ENCODE measurements around the gene TRRAP. TPM values are rescaled to one million over a fixed set of nuclear protein-coding genes. Genes with fewer than 3 reads are reported as not detected.

Gene TRRAP
- total RNA-seq, 2 experiments from 2014 or later: 44.3 to 48.7 TPM

- H3K36me3 Mint-ChIP-seq: peaks cover 34% of the 10 kb centered on the region
- ChIA-PET CTCF (no interaction called here), POLR2A (no interaction called here)
- intact Hi-C loops (cut with micrococcal nuclease): no loop called here
- H3K27me3 Mint-ChIP-seq: no peaks in the 10 kb centered on the region
- peaks cover 7% of the 10 kb centered on the region for H3K4me1 Mint-ChIP-seq (ENCODE audit: low read depth)
- H3K27ac Mint-ChIP-seq: no peak overlapping the region
- H3K9me3 Mint-ChIP-seq: no peaks in the 10 kb centered on the region
- DNase-seq: no peak
- no peak overlapping the region for H3K4me3 Mint-ChIP-seq
Measured at GRCh38 chr7:99019523-99020412, 141.4 kb downstream of the TRRAP start.

- Mint-ChIP-seq H3K9me3 (no peaks in the 10 kb centered on the region), H3K27me3 (no peaks in the 10 kb centered on the region), H3K4me3 (no peak overlapping the region), H3K36me3 (peaks cover 30% of the 10 kb centered on the region), H3K4me1 (ENCODE audit: low read depth) (peaks cover 7% of the 10 kb centered on the region), H3K27ac (no peak overlapping the region)
- DNase-seq: no peak
- POLR2A ChIA-PET: no interaction called here
- CTCF ChIA-PET: no interaction called here
- intact Hi-C loops (cut with micrococcal nuclease): no loop called here
Measured at GRCh38 chr7:99020413-99020715, 142.0 kb downstream of the TRRAP start.

GRCh38 chr7:99021941-99022560 is 143.7 kb downstream of the TRRAP start:
- intact Hi-C loops (cut with micrococcal nuclease): no loop called here
- POLR2A ChIA-PET: interaction anchor here (0.6 kb wide), 1 partner anchor 504 kb away, joined by 3 read pairs; no protein-coding TSS in a partner anchor
- Mint-ChIP-seq H3K27ac (no peak overlapping the region), H3K27me3 (no peaks in the 10 kb centered on the region), H3K4me3 (no peak overlapping the region), H3K36me3 (peaks cover 18% of the 10 kb centered on the region), H3K4me1 (ENCODE audit: low read depth) (no peaks in the 10 kb centered on the region), H3K9me3 (no peaks in the 10 kb centered on the region)
- DNase-seq: peak; percentile 3
- CTCF ChIA-PET: interaction anchor here (0.6 to 1.1 kb wide), 2 partner anchors 15 to 601 kb away, joined by 4 to 5 read pairs; no protein-coding TSS in a partner anchor

GRCh38 chr7:99024066-99024465 is 145.7 kb downstream of the TRRAP start:
- POLR2A ChIA-PET: no interaction called here
- CTCF ChIA-PET: no interaction called here
- H3K27ac Mint-ChIP-seq: no peak overlapping the region

DNA sequence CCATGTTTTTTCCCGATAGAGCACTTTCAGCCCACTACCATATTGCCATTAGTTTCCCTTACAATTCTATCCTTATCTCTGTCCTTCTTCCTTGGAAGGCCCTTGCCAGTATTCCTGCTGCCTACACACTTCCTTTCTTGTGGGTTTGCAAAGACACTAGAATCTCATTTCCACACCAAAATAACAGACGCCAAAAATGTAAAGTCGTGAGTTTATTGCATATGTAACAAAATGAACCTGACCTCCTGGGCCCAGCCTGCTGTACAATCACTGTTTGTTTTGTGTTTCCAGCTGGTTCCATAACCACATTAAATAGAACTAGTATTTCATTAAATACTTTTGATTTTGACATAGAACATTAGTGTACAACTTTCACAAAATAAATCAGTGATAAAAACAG is 148.9 kb downstream of the TRRAP start:
- CTCF ChIA-PET: interaction anchor here (1.0 kb wide), 1 partner anchor 13 kb away, joined by 3 read pairs; no protein-coding TSS in a partner anchor
- no peaks in the 10 kb centered on the region for H3K4me1 Mint-ChIP-seq (ENCODE audit: low read depth)
- peaks cover 23% of the 10 kb centered on the region for H3K36me3 Mint-ChIP-seq

More at GRCh38 chr7:99024066-99024465, 145.7 kb downstream of the TRRAP start:
- Mint-ChIP-seq H3K36me3 (peaks cover 25% of the 10 kb centered on the region), H3K4me1 (ENCODE audit: low read depth) (no peaks in the 10 kb centered on the region), H3K4me3 (no peak overlapping the region), H3K27me3 (no peaks in the 10 kb centered on the region), H3K9me3 (no peaks in the 10 kb centered on the region)
- intact Hi-C loops (cut with micrococcal nuclease): no loop called here
- no peak for DNase-seq

DNA sequence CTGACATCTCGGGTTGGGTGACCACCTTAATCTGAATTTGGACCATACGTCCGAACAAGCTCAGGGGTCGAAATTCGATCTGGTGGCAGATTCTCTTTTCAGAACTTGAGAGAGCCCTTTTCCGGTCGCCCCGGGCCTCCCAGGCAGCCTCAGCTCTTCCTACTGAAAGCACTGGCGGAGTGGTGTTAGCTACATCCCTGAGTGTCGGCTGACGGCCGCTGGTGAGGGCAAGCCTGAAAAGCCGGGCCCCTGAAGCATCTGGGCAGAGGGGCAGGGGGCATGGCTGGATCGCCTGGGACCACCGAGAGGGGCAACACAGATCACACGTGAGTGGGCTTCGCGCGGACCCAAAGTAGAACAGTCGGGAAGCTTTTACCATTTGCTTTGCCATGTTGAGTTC is 149.5 kb downstream of the TRRAP start:
- no peak for DNase-seq
- intact Hi-C loops (cut with micrococcal nuclease): no loop called here
- ChIA-PET POLR2A (no interaction called here), CTCF (no interaction called here)
- Mint-ChIP-seq H3K27ac (no peak overlapping the region), H3K4me1 (ENCODE audit: low read depth) (no peaks in the 10 kb centered on the region), H3K4me3 (no peak overlapping the region), H3K36me3 (peaks cover 24% of the 10 kb centered on the region), H3K27me3 (no peaks in the 10 kb centered on the region), H3K9me3 (no peaks in the 10 kb centered on the region)

More for the DNA sequence above, 148.9 kb downstream of the TRRAP start:
- Mint-ChIP-seq H3K4me3 (no peak overlapping the region), H3K27ac (peak overlapping the region; percentile 7), H3K9me3 (no peaks in the 10 kb centered on the region), H3K27me3 (no peaks in the 10 kb centered on the region)
- POLR2A ChIA-PET: no interaction called here
- intact Hi-C loops (cut with micrococcal nuclease): no loop called here
- DNase-seq: no peak

DNA sequence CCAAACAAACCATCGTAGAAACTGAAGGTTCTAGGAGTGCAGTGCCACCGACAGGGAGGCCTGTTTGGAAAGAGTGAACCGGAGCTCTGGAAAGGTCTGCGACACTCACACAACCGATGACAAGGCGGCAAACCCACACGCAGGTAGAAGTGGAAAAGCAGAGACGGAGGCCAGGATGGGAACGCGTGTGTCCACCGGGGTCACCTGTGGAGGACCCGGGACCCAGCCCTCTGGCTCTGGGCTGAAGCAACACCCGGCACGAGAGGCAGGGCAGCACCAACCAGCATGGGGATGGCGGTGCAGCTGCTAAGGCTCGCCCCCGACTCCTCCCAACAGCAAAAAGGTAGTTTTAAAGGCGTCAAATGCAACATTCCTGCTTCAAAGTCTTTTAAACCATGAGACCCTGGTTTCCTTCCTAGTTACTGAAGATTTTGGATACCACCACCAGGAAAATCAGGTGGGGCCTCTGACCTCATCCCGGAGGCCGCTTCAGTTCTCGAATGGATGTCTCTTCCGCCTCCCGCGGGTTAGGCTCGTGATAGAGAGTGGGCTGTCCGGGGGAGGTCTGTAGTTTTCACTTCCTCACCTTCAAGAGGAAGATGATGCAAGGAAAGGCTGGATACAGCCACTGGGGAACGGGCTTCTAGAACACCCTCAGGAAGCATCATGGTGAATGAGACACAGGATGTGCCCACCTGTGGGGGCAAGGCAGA is 150.1 kb downstream of the TRRAP start:
- intact Hi-C loops (cut with micrococcal nuclease): no loop called here
- H3K27ac Mint-ChIP-seq: no peak overlapping the region
- ChIA-PET CTCF (no interaction called here), POLR2A (no interaction called here)
- no peak for DNase-seq
- H3K36me3 Mint-ChIP-seq: peaks cover 25% of the 10 kb centered on the region
- H3K4me3 Mint-ChIP-seq: no peak overlapping the region
- H3K4me1 Mint-ChIP-seq (ENCODE audit: low read depth): no peaks in the 10 kb centered on the region
- H3K27me3 Mint-ChIP-seq: no peaks in the 10 kb centered on the region
- no peaks in the 10 kb centered on the region for H3K9me3 Mint-ChIP-seq

GRCh38 chr7:99029466-99030435 is 151.4 kb downstream of the TRRAP start:
- H3K27ac Mint-ChIP-seq: peak overlapping the region; percentile 38
- no peak overlapping the region for H3K4me3 Mint-ChIP-seq
- ChIA-PET POLR2A (no interaction called here), CTCF (interaction anchor here (0.9 to 1.4 kb wide), 2 partner anchors 283 to 331 kb away, joined by 3 to 4 read pairs; no protein-coding TSS in a partner anchor)
- H3K9me3 Mint-ChIP-seq: no peaks in the 10 kb centered on the region
- peaks cover 31% of the 10 kb centered on the region for H3K36me3 Mint-ChIP-seq
- intact Hi-C loops (cut with micrococcal nuclease): no loop called here
- no peaks in the 10 kb centered on the region for H3K27me3 Mint-ChIP-seq
- no peak for DNase-seq
- no peaks in the 10 kb centered on the region for H3K4me1 Mint-ChIP-seq (ENCODE audit: low read depth)

DNA sequence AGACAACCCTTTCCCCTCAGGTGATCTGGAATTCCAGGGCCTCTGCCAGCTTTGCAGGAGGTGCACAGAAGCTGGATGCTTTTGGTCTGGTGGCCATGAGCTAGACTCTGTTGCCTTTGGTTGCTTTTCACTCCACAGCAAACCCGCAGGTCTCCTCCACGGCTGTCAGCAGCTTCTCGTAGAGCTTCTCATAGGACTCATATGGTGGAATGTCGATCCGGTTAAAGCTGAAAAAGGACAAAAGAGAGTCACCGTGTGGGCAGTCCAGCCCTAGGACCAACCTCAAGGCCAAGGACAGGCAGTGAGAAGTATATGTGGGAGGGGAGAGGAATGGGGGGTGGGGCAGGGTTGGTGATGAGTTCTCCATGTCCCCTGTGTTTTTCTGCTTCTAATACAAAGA is 152.1 kb downstream of the TRRAP start:
- no peak overlapping the region for H3K4me3 Mint-ChIP-seq
- ChIA-PET CTCF (interaction anchor here (0.9 to 1.4 kb wide), 2 partner anchors 283 to 330 kb away, joined by 3 to 4 read pairs; no protein-coding TSS in a partner anchor), POLR2A (no interaction called here)
- H3K4me1 Mint-ChIP-seq (ENCODE audit: low read depth): no peaks in the 10 kb centered on the region
- intact Hi-C loops (cut with micrococcal nuclease): no loop called here
- peaks cover 34% of the 10 kb centered on the region for H3K36me3 Mint-ChIP-seq
- DNase-seq: no peak
- no peak overlapping the region for H3K27ac Mint-ChIP-seq
- H3K27me3 Mint-ChIP-seq: no peaks in the 10 kb centered on the region
- H3K9me3 Mint-ChIP-seq: no peaks in the 10 kb centered on the region

GRCh38 chr7:99030951-99031350 is 152.6 kb downstream of the TRRAP start:
- peaks cover 39% of the 10 kb centered on the region for H3K36me3 Mint-ChIP-seq
- POLR2A ChIA-PET: no interaction called here
- CTCF ChIA-PET: interaction anchor here (0.6 kb wide), 1 partner anchor 47 kb away, joined by 3 read pairs; no protein-coding TSS in a partner anchor
- no peaks in the 10 kb centered on the region for H3K9me3 Mint-ChIP-seq
- no peaks in the 10 kb centered on the region for H3K4me1 Mint-ChIP-seq (ENCODE audit: low read depth)
- H3K27ac Mint-ChIP-seq: peak overlapping the region; percentile 26
- no peaks in the 10 kb centered on the region for H3K27me3 Mint-ChIP-seq
- H3K4me3 Mint-ChIP-seq: no peak overlapping the region
- no peak for DNase-seq
- intact Hi-C loops (cut with micrococcal nuclease): no loop called here

- intact Hi-C loops (cut with micrococcal nuclease): no loop called here
- POLR2A ChIA-PET: no interaction called here
- H3K36me3 Mint-ChIP-seq: peaks cover 42% of the 10 kb centered on the region
- no peak for DNase-seq
- no peak overlapping the region for H3K4me3 Mint-ChIP-seq
- H3K27ac Mint-ChIP-seq: no peak overlapping the region
- no peaks in the 10 kb centered on the region for H3K4me1 Mint-ChIP-seq (ENCODE audit: low read depth)
- H3K27me3 Mint-ChIP-seq: no peaks in the 10 kb centered on the region
- no peaks in the 10 kb centered on the region for H3K9me3 Mint-ChIP-seq
- CTCF ChIA-PET: interaction anchor here (0.6 kb wide), 1 partner anchor 47 kb away, joined by 3 read pairs; no protein-coding TSS in a partner anchor
Measured at GRCh38 chr7:99031496-99031895, 153.2 kb downstream of the TRRAP start.
